GM19328 (cell line): Measurements from ENCODE around the gene TGM3.

Experiments used
- ATAC-seq: cut with Tn5 transposase; IDR thresholded peaks from one replicate; pipeline ENCODE4 v1.9.1; 2021; ENCODE audit warnings: mild to moderate bottlenecking, moderate library complexity; ENCODE audit not compliant: unreplicated experiment

TGM3 gene

GRCh38 chr20:2283706-2284423 lies 11.9 kb upstream of the TGM3 start:
- no peak for ATAC-seq

- no peak for ATAC-seq
Observed at GRCh38 chr20:2285193-2285592, 10.6 kb upstream of the TGM3 start.

- no peak for ATAC-seq
Observed at GRCh38 chr20:2285613-2286012, 10.2 kb upstream of the TGM3 start.

DNA sequence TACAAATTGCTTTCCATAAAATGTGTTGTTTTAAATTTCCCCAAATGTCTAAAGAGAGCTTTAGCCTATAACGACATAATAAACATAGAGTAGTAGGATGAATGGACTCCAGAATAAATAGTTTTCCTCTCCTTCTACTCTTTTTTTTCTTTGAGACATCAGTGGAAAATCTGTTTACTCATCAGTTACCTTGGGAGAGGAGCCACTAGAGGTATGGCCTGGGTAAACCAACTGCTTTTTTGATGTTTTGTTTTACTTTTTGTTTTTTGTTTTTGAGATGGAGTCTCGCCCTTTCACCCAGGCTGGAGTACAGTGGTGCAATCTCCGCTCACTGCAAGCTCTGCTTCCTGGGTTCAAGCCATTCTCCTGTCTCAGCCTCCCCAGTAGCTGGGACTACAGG lies 8.3 kb upstream of the TGM3 start:
- ATAC-seq, result no peak

DNA sequence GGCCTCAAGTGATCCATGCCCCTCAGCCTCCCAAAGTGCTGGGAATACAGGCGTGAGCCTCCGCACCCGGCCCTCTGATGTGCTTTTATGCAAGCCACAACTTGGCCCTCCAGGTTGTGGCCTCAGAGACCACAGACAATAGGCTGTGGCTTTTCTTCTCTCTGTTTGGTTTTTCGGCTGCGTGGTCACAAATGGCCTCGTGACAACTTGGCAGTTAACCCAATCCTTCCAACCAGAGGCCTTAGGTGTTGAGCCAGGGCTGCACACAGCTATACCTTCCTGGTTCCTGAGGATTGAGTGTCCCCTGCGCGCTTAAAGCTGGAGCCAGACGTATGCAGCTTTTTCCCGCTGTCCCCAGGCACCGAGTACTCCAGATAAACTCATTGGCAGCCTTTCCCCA lies 6.3 kb upstream of the TGM3 start:
- ATAC-seq, result no peak

DNA sequence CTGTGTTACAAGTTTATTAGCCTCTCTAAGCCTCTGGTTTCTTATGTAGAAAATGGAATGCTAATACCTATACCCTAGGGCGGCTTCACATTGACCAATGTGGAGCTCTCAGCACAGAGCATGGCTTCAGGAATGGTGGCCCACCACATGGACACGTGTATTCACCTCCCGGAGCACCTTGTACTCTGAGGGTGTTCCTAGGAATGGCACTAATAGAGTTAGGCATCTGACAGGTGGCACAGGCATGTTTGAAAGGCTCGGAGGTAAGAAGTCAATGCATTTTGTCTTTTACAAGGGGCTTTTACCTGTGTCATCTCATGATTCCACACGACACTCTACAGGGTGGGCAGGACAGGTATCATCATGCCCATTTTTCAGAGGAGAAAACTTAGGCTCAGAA lies 5.3 kb upstream of the TGM3 start:
- no peak for ATAC-seq

GRCh38 chr20:2292416-2293110 lies 3.2 kb upstream of the TGM3 start:
- no peak for ATAC-seq

DNA sequence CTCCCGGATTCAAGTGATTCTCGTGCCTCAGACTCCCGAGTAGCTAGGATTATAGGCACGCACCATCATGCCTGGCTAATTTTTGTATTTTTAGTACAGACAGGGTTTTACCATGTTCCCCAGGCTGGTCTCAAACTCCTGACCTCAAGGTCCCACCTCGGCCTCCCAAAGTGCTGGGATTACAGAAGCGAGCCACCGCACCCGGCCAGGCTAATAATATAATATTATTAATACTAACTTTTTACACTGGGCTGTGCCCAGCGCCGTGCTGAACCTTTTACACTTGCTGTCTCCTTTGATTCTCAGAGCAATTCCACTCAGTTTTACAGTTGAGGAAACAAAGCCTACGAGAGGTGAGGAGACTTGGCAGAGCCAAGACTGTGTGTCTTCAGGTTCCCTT lies 2.3 kb upstream of the TGM3 start:
- no peak for ATAC-seq

DNA sequence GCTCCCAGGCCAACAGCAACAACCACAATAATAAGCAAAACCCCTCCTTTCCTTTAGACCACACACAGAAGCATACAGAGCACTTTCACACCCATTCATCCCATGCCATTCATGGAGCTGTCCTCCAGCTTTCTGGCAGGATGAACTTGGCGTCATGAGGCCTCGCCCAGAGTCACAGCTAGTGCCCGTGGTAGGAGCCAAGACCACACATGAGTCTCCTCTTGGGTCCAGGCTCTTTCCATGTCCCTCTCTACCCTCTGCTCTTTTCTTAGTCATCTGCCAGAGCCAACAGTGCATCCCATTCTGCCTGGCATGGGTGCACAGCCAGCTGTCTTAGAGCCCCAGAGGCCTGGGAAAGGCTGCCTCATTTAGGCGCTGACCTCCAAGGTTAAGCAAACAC lies 1.8 kb upstream of the TGM3 start:
- ATAC-seq, result no peak

- no peak for ATAC-seq
Observed at GRCh38 chr20:2295286-2295685, 515 bp upstream of the TGM3 start.

GRCh38 chr20:2296524-2297356 lies 939 bp downstream of the TGM3 start:
- no peak for ATAC-seq

- no peak for ATAC-seq
Observed at GRCh38 chr20:2297357-2297728, 1.5 kb downstream of the TGM3 start.

- ATAC-seq, result no peak
Observed at GRCh38 chr20:2298116-2298515, 2.3 kb downstream of the TGM3 start.

GRCh38 chr20:2298701-2299100 lies 2.9 kb downstream of the TGM3 start:
- no peak for ATAC-seq

DNA sequence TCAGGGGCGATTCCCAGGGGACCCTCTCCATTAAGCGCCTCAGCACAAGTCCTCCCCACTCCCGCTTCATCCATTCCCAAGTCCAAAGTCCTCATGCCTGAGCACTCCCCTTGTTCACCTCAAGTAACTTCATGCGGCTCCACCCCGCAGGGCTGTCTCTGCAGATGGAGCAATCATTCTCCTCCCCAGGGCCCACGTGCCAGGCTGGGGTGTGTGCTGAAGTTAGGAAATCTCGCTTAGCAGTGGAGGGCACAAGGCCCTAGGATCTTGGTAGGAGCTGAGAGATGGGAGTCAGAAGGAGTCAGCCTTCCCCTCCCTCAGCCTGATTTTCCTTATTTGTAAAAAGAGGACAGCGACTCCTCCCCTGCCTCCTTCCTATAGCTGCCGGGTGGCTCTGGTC lies 3.5 kb downstream of the TGM3 start:
- ATAC-seq, result no peak

GRCh38 chr20:2300002-2300401 lies 4.2 kb downstream of the TGM3 start:
- no peak for ATAC-seq

DNA sequence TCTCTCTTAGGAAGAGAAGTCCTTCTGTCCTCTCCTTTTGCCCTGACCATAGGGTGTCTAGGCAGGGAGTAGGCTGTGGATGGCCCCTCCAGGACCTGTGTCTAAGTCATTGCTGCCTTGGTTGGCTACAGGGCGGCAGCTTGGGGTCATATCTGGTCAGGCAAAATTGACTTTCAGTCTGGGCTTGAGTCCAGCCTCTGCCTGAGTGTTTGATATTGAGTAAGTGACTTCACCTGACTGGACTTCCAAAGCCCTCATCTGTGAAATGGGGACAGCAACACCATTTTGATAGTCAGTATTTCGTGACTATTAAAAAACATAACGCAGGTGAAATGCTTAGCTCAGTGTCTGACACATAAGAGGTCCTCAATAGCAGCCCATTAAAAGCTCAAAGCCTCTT lies 4.6 kb downstream of the TGM3 start:
- ATAC-seq, result no peak

GRCh38 chr20:2301164-2301622 lies 5.4 kb downstream of the TGM3 start:
- no peak for ATAC-seq

DNA sequence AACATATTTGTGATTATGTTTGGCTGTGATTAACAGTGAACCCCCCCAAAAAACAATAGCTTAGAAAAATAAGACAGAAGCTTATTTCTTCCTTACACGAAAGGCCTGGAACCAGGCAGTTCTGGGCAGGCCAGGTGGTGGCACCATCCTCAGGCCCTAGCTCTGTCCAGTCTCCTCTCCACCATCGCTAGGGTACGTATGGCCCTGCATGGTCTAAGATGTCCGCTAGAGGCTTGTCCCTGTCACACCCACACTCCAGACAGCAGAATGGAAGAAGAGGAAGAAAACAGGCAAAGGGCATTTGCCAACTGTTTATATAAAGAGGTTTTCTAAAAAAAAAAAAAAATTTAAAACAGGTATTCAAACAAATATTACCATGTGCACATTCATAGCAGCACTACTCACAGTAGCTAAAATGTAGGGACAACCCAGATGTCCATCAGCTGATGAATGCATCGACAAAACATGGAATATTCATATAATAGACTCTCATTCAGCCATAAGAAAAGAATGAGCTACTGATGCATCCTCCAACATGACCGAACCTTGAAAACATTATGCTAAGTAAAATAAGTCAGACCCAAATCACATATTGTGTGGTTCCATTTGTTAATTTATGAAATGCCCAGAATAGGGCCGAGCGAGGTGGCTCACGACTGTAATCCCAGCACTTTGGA lies 6.7 kb downstream of the TGM3 start:
- ATAC-seq, result no peak

- ATAC-seq, result no peak
Observed at GRCh38 chr20:2303673-2304072, 7.9 kb downstream of the TGM3 start.

DNA sequence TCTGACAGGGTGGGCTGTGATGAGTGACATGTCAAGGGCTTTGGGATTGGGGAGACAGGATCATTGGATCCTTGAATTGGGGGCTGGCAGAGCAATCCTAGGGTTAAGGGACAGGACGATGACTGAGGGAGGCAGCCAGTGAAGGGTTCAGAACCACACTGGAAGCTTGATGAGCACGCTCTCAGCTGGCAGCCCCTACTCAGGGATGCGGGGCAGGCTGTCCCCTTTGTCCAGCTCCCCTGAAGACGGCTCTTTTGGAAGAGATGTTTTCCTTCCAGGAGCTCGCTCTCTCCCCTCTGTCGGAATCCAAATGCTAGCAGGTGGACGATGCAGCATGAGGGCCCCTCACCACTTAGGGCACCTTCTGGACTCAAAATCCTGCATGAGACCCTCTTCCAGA lies 8.4 kb downstream of the TGM3 start:
- no peak for ATAC-seq
